NCI-H446 (cell line): Measurements from ENCODE around the gene G6PD.
A peak's percentile ranks its signal among the peaks of the same experiment; 100 is the strongest.
"Not testable (repeated sequence)": the region's sequence is repeated elsewhere in the genome, so short reads cannot be mapped to it uniquely, and the experiment has no call there.

Experiments
- DNase-seq, 2 experiments: peaks; one replicate each; lab custom pipeline; 2025; lab: John Stamatoyannopoulos, UW

G6PD gene

DNA sequence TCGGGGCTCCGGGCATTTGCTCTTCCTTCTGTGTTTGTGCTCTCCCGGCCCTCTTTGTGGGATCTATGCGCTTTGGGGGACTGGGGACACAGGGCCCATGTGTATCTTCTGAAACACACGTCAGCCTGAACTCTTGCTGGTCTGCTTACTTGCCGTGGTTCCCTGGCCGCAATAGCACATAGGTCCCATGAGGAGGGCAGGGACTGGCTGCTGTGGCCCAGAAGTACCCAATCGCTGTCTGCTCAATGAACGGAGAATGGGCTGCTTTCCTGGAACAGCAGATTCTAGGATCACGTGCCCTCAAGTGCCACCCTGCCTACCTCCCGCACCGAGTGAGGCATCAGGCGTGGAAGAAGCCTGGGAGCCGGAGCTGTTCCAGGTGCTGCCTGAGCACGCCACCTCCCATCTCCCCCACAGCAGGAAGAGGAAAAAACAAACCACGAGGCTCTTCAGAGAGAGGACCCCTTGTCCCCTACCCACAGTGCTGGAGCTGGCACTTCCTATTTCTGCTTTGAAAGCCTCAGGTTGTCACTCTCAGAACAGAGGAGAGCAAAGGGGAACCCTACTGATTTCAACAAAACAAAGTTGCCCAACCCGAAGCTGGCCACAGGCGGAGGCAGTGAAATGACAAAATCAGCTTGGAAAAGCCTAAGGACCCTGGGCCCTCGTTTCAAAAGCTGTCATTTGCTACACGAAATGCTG lies 3.8 kb downstream of the G6PD start:
- no peak for DNase-seq

DNA sequence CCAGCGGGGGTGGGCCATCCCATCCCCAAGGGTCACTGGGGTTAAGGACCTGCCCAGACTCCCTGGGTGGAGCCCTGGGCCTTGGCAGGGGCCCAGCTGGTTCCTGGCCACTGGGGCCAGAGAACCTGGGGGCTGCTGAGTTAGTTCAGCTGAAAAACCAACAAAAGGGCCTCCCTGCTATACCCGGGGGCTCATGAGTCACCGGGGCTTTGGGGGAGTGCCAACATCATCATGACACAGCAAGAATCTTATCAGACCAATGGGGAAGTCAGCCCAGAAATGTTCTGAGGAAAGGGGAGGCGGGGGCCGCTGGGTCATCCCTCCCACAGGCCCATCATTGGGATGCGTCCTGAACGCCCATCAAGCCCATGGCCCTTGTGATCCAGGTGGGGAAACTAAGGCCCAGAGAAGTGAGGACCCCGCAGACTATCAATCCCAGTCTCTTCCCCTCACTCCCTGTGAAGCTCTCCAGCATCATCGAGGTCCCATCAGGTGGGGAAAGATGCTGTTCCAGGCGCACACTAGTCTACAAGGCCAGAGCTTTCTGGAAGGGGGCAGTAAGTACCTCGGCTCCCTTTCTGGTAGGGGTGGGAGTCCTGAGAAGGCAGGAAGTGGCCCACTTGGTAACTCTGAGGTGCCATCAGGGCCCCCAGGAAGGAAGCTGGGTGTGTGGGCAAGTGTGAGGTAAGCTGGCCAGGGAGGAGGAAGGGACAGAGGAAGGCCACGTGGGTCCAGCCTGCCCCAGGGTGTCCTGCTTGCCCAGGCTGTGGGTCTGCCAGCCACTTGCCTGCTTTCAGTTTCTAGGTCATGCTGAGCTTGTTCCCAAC lies 4.5 kb downstream of the G6PD start:
- DNase-seq, result peak in 1 of 2 experiments; percentile 34

DNA sequence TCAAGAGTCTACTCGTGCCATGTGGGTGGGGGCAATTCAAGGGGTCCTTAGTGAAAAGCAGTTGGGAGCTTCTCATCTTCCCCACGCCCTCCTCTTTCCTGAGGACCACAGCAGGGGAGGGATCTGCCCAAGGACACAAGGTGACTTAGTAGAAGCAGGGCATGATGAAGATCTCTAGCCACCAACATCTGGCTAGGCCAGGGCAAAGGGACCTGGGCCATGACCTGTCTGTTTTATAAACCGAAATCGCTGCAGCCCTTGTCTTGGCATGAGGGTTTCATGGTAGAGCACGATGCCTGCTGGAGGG lies 5.1 kb downstream of the G6PD start:
- DNase-seq, result no peak

DNA sequence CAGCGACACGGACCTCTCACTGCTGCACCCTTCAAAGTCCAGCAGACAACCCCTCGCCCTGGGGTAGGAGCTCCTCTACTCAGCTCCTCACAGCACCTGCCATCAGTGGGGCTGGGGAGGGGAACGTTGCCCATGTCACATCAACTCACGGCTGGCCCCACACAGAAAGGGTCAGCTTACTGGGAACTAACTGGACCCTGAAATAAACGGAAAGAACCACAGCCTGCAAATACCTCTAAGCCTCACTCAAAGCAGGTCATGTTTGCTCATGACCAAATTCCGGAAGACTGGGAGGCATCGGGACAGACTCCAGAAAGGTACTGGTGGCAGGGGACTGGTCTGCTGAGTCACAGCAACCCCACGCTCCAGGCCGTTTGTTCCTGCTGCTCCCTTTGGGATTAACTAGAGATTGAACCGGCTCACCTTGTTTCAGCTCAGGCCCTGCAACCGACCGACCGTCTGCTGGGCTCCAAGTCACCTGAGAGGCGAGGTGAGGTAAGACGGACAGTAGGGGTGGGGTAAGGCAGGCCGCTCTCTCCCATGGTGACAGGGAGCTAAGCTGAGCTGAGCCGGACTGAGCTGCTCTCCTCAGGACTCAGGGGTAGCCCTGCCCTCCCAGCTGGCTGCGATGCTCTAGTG lies 5.6 kb downstream of the G6PD start:
- no peak for DNase-seq

DNA sequence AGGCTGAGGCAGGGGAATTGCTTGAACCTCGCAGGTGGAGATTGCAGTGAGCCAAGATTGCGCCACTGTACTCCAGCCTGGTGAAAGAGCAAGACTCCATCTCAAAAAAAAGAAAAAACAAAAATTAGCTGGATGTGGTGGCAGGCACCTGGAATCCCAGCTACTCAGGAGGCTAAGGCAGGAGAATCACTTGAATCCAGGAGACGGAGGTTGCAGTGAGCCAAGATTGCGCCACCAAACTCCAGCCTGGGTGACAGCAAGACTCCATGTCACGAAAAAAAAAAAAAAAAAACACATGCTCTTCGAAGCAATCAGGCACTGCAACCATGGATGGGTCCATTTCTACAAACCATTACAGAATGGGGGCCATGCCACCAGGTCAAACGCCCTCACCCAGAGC lies 6.3 kb downstream of the G6PD start:
- not testable (repeated sequence) for DNase-seq

DNA sequence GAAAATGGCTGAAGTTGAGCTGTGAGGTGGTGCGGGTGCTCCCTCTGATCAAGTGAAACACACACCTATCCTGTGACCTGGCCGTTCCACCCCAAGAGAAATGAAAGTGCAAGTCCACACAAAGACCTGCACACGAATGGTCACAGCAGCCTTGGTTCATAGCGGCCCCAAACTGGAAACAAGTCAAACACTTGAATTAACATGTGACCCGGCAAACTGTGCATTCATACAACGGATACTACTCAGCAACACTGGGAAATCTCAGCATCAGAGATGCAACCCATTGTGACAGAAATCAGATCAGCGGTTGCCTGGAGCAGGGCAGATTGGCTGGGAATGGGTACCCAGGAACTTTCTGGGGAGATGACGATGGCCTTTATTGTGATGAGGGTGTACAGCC lies 7.6 kb downstream of the G6PD start:
- no peak for DNase-seq

DNA sequence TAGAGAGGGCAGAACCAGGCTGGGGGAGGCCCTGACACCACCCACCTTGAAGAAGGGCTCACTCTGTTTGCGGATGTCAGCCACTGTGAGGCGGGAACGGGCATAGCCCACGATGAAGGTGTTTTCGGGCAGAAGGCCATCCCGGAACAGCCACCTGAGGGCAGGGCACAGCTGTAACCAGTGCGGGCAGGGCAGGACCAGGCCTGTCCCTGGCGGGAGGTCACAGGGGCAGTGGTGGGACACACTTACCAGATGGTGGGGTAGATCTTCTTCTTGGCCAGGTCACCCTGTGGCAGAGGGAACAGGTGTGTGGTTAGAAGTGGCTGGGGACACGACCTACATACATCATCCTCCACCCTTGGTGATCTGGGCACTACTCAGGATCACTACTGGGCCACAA lies 10.8 kb downstream of the G6PD start:
- DNase-seq, result no peak

DNA sequence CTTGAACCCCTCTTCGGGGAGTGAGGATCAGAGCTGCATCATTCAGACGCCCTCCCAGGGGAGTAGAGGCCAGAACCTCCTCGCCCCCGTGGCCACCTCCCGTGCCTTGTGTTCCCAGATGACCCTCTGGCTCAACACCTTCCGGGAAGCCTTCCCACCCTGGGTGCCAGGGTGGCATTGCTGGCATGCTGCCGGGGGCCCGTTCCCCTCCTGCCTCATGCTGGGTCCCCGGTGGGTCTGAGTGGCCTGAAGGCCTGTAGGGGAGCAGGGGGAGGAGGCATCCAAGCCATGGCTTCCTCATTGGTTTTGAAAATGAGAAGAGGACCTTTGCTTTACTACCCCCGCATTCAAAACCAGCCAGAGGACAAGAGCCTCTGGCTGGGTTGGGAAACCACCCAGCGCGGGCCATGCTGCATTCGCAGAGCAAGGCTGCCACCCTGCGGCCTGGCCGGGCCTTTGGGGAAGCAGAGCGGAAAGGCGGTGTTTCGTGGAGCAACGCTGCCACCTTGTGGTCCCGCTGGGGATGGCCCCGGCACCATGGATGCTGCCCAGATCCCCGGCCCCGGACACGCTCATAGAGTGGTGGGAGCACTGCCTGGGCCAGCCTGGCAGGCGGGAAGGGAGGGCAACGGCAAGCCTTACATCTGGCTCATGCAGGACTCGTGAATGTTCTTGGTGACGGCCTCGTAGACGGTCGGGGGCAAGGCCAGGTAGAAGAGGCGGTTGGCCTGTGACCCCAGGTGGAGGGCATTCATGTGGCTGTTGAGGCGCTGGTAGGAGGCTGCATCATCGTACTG lies 11.9 kb downstream of the G6PD start:
- DNase-seq, result peak; percentile 41 to 87

DNA sequence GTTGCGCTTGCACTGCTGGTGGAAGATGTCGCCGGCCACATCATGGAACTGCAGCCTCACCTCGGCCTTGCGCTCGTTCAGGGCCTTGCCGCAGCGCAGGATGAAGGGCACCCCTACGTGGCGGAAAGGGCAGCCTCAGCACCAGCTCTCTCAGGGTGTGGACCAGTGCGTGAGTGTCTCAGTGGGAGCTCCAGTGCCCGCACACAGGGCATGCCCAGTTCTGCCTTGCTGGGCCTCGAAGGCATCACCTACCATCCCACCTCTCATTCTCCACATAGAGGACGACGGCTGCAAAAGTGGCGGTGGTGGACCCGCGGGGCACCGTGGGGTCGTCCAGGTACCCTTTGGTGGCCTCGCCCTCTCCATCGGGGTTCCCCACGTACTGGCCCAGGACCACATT lies 14.0 kb downstream of the G6PD start:
- no peak for DNase-seq

DNA sequence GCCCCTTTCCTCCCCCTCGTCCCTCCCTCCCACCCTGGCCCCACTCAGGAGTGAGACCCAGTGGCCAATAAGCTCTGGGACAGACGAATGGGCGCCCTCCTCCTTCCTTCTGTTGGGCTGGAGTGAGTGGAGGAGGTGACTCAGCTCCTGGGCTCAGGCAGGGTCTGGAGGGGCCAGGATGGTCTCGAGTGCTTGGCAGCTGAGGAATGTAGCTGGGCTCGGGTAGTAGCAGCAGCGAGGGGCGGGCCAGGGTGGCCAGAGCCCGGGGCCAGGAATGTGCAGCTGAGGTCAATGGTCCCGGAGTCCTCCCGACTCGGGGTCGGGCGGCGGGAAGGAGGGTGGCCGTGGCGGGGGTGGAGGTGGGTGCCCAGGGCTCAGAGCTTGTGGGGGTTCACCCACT lies 15.0 kb downstream of the G6PD start:
- DNase-seq, result no peak

DNA sequence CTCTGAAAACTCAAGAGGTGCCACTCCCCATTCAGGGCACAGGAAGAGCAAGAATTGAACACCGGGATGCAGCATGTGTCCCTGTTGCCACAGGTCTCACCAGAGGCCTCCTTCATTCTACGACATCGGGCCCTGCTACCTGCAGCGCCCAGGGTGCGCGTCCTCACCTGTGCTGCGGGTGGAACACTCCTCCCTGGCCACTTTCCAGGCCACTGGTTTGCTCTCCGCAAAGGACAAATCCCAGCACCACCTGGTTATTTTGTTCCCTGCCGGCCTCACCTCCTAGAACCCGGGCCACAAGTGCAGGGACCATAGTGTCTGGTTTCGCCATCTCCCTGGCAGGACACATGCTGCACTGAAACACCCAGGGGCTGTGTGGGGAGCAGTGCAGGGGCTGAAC lies 16.4 kb downstream of the G6PD start:
- no peak for DNase-seq

DNA sequence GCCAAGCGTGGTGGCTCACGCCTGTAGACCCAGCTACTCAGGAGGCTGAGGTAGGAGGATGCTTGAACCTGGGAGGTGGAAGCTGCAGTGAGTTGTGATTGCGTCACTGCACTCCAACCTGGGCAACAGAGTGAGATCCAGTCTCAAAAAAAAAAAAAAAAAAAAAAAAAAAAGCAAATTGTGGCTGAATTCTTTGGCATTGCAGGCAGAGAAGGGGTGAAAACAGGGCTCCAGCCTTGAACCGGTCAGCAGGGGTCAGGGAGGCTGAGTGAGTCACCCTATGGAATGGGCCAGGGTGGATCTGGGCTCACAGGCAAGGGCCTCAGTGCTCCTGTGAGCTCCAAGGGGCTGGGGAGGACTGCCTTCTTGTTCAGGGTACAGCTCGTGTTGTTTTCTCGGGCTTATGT lies 17.4 kb downstream of the G6PD start:
- DNase-seq, result no peak

DNA sequence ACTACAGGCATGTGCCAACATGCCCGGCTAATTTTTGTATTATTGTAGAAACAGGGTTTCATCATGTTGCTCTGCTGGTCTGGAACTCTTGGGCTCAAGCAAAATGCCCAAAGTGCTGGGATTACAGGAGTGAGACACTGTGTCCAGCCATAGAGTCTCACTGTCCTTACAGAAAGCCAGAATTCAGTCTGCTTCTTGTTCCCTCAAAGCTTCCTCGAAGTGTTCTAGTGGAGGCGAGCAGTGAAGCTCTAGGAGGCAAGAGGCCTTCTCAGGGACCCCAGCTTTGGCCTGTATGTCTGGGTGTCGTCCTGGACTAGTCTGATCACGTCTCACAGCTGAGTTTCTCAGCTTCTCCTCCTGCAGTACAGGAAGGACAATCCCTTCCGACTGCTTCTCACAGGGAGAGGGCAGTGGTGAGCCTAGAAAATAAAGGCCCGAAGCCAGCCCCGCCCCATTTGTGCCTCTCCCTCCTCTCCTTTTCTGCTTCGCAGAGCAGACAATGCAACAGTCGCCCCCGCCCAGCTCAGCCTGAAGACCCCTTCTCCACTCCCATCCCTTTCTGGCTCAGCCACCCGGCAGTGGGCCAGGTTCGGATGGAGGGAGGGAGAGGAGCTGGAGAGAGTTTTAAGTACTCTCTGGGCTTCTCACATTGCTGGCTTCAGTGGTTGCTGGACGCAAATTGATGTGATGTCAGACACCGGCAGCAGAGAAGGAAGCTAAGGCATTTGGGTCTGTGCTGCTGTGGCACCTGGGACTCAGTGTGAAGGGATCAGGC lies 19.6 kb downstream of the G6PD start:
- DNase-seq, result peak; percentile 53 to 68

DNA sequence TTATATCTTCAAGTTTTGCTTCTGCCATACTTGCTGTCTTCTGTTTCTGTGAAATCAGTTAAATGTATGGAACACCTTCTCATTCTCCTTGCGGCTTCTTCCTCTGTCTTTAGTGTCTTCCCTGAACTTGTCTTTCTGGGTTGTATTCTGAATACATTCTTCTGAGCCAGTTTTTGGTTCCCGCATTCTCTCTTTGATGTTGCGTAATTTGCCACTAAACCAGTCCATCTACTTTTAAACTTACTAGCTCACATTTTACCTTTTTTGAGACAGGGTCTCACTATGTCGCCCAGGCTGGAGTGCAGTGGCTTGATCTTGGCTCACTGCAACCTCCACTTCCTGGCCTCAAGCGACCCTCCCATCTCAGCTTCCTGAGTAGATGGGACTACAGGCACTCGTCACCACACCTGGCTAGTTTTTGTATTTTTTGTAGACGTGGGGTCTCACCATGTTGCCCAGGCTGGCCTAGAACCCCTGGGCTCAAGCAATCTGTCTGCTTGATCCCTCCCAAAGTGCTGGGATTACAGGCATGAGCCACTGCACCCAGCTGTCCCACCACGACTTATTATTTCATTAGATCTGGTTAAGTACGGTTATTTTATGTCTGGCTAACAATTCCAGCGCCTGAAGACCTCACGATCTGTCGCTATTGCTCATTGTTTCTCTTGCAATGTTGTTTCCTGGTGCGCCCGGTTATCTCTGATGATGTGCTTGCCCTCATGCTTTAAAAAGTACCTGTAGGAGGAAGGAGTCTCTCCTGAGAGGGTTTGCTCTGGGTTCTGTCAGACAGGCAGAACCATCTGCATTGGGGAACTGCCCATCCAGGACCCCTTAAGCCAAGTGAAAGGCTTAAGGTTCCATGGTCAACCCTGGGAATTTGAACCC lies 20.8 kb downstream of the G6PD start:
- DNase-seq, result no peak

DNA sequence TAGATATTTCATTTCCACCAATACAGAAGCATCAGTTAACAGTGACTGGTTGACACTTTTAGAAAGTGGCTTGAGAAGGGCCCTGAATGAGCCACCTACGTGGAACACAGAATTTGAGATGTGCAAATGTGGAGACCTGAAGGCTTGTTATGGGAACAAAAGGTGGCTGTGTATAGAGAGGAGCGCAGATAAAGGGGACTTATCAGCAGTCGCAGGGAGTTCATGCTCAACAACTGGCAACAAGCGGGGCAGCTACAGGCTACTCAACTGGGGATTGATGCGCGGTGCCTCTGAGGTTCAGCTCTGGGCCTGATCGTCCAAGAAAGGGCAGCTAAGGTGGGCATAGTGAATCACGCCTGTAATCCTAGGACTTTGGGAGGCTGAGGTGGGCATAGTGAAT lies 27.3 kb downstream of the G6PD start:
- no peak for DNase-seq

DNA sequence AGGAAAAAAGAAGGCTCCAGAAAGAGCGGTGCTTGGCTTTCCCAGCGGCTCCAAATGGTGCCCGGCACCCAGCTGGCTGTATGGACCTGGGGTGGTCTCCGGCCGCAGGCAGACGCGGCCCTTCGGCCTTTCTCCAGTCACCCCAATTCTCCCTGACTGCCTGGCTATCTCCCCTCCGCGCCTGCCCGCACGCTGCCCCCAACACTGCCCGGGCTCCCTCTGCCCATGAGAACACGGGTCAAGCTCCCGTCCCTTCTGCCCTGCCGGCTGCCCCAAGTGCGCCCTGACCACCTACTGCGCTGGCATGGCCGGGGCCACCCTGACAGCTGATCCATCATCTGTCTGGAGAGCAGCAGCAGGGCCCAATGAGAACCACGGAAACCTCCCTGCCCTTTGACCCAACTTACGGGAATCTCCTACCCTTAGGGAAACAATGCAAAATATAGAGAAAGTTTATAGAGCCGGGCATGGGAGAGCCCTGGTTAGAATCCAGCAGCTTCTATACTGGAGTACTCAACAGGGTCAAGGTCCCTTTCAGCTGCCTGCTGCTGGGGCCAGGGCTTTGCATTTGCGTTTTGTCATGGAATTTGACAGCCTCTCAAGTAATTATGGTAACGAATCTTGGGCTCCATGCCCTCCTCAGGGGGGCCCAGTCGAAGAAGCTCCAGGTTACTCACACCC lies 29.4 kb downstream of the G6PD start:
- DNase-seq, result no peak

DNA sequence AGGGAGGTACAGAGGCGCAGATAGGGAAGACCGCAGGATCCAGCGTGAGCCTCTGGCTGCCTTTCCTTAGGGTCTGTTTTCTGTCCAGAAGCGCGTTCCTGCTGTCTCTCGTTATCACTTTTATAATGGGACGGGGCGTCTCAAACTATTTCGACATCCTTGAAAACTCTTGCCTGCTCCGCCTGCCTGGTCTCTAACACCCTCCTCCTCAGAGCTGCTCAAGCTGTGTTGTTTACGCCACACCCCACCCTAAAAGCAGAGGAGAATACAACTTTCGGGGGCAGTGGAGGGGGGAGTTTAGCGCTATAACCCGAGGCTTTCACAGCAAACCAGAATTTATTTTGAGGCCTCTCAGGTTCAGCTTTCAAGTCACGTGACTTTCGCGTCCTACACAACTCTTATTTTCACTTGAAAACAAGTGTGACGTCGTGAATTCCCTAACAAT lies 30.0 kb downstream of the G6PD start:
- DNase-seq, result no peak

DNA sequence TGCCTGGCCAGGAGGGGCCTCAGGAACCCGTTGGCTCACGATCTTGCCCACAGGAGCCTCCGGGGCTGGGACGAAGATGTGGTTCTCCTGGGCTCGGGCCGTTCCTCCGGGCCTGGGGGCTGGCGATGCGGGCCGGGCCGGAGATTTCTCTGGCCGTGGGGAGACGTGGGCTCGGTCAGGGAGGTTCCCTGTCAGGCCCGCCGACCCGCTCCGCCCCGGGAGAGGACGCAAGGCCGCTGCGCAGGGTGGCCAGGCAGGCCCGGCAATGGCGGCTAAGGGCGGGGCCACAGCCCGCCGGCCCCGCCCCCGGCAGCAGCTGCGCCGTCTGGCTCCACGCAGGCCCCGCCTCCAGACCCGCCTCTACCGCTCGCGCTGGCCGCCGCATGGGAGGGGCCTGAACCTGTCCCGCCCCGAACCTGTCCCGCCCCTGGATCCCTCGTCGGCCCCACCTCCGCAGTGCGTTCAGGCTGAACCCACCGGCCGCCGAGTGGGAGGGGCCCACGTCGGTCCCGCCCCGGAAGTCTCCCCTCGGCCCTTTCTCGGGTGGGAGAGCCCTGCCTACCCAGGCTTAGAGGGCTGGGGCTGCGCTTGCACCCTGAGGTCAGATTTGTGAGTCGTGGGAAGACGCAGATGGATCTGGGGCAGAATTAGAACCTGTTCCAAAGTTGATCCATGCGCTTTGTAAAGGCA lies 30.5 kb downstream of the G6PD start, which contains the start of gene FAM3A:
Gene FAM3A, minus strand, starts transcription at position 267 of the 690 bp plus-strand sequence. CDS start 460 bp downstream, outside the sequence.
- DNase-seq, result peak; percentile 38 to 91
